ENCODE data around the gene PACRG.

PACRG gene

GRCh38 chr6:163026893-163027292 lies 299.1 kb downstream of the PACRG start:
- no peak for DNase-seq

- no peak for DNase-seq
These were observed 303.2 kb downstream of the PACRG start for GRCh38 chr6:163030980-163031379.

GRCh38 chr6:163031931-163032330 lies 304.2 kb downstream of the PACRG start:
- DNase-seq: no peak

- no peak for DNase-seq
These were observed 308.4 kb downstream of the PACRG start for GRCh38 chr6:163036160-163036645.

GRCh38 chr6:163038317-163038716 lies 310.5 kb downstream of the PACRG start:
- no peak for DNase-seq

GRCh38 chr6:163048345-163048744 lies 320.6 kb downstream of the PACRG start:
- DNase-seq: no peak

GRCh38 chr6:163053667-163054344 lies 326.0 kb downstream of the PACRG start:
- no peak for DNase-seq

GRCh38 chr6:163054641-163055040 lies 326.9 kb downstream of the PACRG start:
- DNase-seq: no peak

- no peak for DNase-seq
These were observed 329.5 kb downstream of the PACRG start for GRCh38 chr6:163057260-163057659.

GRCh38 chr6:163062790-163063189 lies 335.0 kb downstream of the PACRG start:
- no peak for DNase-seq

GRCh38 chr6:163063561-163063960 lies 335.8 kb downstream of the PACRG start:
- DNase-seq: no peak

GRCh38 chr6:163064397-163064796 lies 336.6 kb downstream of the PACRG start:
- no peak for DNase-seq

- DNase-seq: no peak
These were observed 338.4 kb downstream of the PACRG start for GRCh38 chr6:163066200-163066599.

- DNase-seq: no peak
These were observed 349.4 kb downstream of the PACRG start for GRCh38 chr6:163077134-163077533.

GRCh38 chr6:163078712-163079111 lies 350.9 kb downstream of the PACRG start:
- DNase-seq: no peak

- DNase-seq: no peak
These were observed 352.5 kb downstream of the PACRG start for GRCh38 chr6:163080228-163080627.

- DNase-seq: no peak
These were observed 355.4 kb downstream of the PACRG start for GRCh38 chr6:163083141-163083540.

- no peak for DNase-seq
These were observed 357.7 kb downstream of the PACRG start for GRCh38 chr6:163085426-163085825.

GRCh38 chr6:163085861-163086623 lies 358.3 kb downstream of the PACRG start:
- no peak for DNase-seq

- DNase-seq: no peak
These were observed 358.8 kb downstream of the PACRG start for GRCh38 chr6:163086624-163086920.

- no peak for DNase-seq
These were observed 360.2 kb downstream of the PACRG start for GRCh38 chr6:163087981-163088380.

GRCh38 chr6:163092876-163093275 lies 365.1 kb downstream of the PACRG start:
- no peak for DNase-seq

GRCh38 chr6:163094881-163095280 lies 367.1 kb downstream of the PACRG start:
- no peak for DNase-seq

GRCh38 chr6:163095401-163095800 lies 367.6 kb downstream of the PACRG start:
- DNase-seq: no peak

All from NCI-H146 (cell line).